ENCODE measurements around the gene B4GALNT4. TPM values are rescaled to one million over a fixed set of nuclear protein-coding genes. Genes with fewer than 3 reads are reported as not detected.

Gene B4GALNT4
- total and polyA plus RNA-seq, 2 of the 13 experiments (the other 11 are each of a cell fraction or from before 2014, with no cell fraction given), result 30.5 to 50.1 TPM

- TF ChIP-seq MAFK (conservative IDR thresholded peaks at IDR 0.05 in 1 of 2, IDR thresholded peaks at IDR 0.05 in 1 of 2; ENCODE audit: low read length in 2 of 2) (no peak), ERF (CRISPR knock-in tag; IDR thresholded peaks at IDR 0.05) (peak; percentile 49; the same call in 1 of the 2 replicates), ZNF678 (CRISPR knock-in tag; IDR thresholded peaks at IDR 0.05) (no peak), ZNF644 (CRISPR knock-in tag; IDR thresholded peaks at IDR 0.05; ENCODE audit: low read depth) (no peak), SPEN (CRISPR knock-in tag; IDR thresholded peaks at IDR 0.05; ENCODE audit: low read depth) (peak; percentile 58; the same call in 1 of the 2 replicates), ZNF282 (IDR thresholded peaks at IDR 0.05; ENCODE audit: partially characterized antibody) (no peak), MED8 (CRISPR knock-in tag; IDR thresholded peaks at IDR 0.05; ENCODE audit: insufficient replicate concordance) (no peak), ZNF251 (CRISPR knock-in tag; IDR thresholded peaks at IDR 0.05) (no peak), ZNF235 (CRISPR knock-in tag; IDR thresholded peaks at IDR 0.05; ENCODE audit: borderline replicate concordance) (no peak), ZBTB43 (CRISPR knock-in tag; conservative IDR thresholded peaks at IDR 0.05) (no peak), ZNF550 (CRISPR knock-in tag; IDR thresholded peaks at IDR 0.05; ENCODE audit: borderline replicate concordance) (no peak), ZSCAN31 (CRISPR knock-in tag; IDR thresholded peaks at IDR 0.05; ENCODE audit: low read depth) (no peak), KAT2B (IDR thresholded peaks at IDR 0.05; ENCODE audit: borderline replicate concordance, low read depth, low read length) (no peak), CREB3 (CRISPR knock-in tag; IDR thresholded peaks at IDR 0.05) (no peak), NONO (IDR thresholded peaks at IDR 0.05) (no peak), NONO (CRISPR knock-in tag; conservative IDR thresholded peaks at IDR 0.05) (0 out of 2 replicates have a peak, but pooled peaks have one; percentile 48), ZNF619 (CRISPR knock-in tag; IDR thresholded peaks at IDR 0.05) (peak; percentile 25; the same call in 1 of the 2 replicates), ZKSCAN8 (CRISPR knock-in tag; IDR thresholded peaks at IDR 0.05; ENCODE audit: borderline replicate concordance) (no peak), ZNF746 (CRISPR knock-in tag; IDR thresholded peaks at IDR 0.05) (peak; percentile 95; the same call in 1 of the 2 replicates), ZSCAN25 (CRISPR knock-in tag; IDR thresholded peaks at IDR 0.05) (peak; percentile 89), ZBTB3 (CRISPR knock-in tag; IDR thresholded peaks at IDR 0.05; ENCODE audit: borderline replicate concordance, low read depth) (no peak)
- TF ChIP-seq, protein P1, sequence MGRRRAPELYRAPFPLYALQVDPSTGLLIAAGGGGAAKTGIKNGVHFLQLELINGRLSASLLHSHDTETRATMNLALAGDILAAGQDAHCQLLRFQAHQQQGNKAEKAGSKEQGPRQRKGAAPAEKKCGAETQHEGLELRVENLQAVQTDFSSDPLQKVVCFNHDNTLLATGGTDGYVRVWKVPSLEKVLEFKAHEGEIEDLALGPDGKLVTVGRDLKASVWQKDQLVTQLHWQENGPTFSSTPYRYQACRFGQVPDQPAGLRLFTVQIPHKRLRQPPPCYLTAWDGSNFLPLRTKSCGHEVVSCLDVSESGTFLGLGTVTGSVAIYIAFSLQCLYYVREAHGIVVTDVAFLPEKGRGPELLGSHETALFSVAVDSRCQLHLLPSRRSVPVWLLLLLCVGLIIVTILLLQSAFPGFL (CRISPR knock-in tag; IDR thresholded peaks at IDR 0.05), result no peak
- TF ChIP-seq, protein P2, sequence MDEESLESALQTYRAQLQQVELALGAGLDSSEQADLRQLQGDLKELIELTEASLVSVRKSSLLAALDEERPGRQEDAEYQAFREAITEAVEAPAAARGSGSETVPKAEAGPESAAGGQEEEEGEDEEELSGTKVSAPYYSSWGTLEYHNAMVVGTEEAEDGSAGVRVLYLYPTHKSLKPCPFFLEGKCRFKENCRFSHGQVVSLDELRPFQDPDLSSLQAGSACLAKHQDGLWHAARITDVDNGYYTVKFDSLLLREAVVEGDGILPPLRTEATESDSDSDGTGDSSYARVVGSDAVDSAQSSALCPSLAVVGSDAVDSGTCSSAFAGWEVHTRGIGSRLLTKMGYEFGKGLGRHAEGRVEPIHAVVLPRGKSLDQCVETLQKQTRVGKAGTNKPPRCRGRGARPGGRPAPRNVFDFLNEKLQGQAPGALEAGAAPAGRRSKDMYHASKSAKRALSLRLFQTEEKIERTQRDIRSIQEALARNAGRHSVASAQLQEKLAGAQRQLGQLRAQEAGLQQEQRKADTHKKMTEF (CRISPR knock-in tag; IDR thresholded peaks at IDR 0.05), result 0 out of 2 replicates have a peak, but pooled peaks have one; percentile 39
- TF ChIP-seq, protein P3, sequence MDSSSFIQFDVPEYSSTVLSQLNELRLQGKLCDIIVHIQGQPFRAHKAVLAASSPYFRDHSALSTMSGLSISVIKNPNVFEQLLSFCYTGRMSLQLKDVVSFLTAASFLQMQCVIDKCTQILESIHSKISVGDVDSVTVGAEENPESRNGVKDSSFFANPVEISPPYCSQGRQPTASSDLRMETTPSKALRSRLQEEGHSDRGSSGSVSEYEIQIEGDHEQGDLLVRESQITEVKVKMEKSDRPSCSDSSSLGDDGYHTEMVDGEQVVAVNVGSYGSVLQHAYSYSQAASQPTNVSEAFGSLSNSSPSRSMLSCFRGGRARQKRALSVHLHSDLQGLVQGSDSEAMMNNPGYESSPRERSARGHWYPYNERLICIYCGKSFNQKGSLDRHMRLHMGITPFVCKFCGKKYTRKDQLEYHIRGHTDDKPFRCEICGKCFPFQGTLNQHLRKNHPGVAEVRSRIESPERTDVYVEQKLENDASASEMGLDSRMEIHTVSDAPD (CRISPR knock-in tag; IDR thresholded peaks at IDR 0.05), result no peak
These were observed 4.6 kb downstream of the B4GALNT4 start (continued) for GRCh38 chr11:373716-374551.
